T-cell (primary cell): ENCODE results near the gene BAZ2B. TPM values are rescaled to one million over a fixed set of nuclear protein-coding genes. Genes with fewer than 3 reads are reported as not detected.

Experiments used
- ATAC-seq, 4 experiments: fragments of 200-7000 bp in 3 of 4; fragments of 150-1000 bp in 1 of 4; cut with Tn5 transposase; replicated peaks in 1 of 4; 1 replicate in 3 of 4; 2 replicates in 1 of 4; pipeline ENCODE4 v1.10.0; 2021; ENCODE audit warnings: moderate library complexity in 3 of 4, mild to moderate bottlenecking in 2 of 4, moderate number of reproducible peaks in 1 of 4
- CTCF ChIA-PET, 2 donors: fragments of 300-600 bp; sonication (Branson Sonifier 250); formaldehyde crosslinking; loops; one replicate each; lab custom pipeline; 2022; ENCODE audit warnings: antibody characterized with exemption in 2 of 2; lab: Charles Lee
- POLR2A ChIA-PET, 2 donors: fragments of 300-600 bp; sonication (Branson Sonifier 250); formaldehyde crosslinking; loops; one replicate each; lab custom pipeline; 2022; ENCODE audit warnings: antibody characterized with exemption in 2 of 2; lab: Charles Lee
- DNase-seq, 35 experiments: peaks; one replicate each; pipeline versions ENCODE4 v3.0.0 to v3.0.0-alpha.2; 2013 to 2023
- H3K27ac ChIP-seq: one replicate; pipeline ENCODE4 v1.5.1; 2013; ENCODE audit warnings: low read length
- H3K27me3 ChIP-seq, 2 experiments: replicated peaks in 1 of 2; 1 replicate in 1 of 2; 2 replicates in 1 of 2; pipeline versions ENCODE4 v1.6.1 to v1.7.0; 2013; ENCODE audit warnings: low read length in 1 of 2, mixed read lengths in 1 of 2; ENCODE audit not compliant: control insufficient read depth in 2 of 2, insufficient read depth in 2 of 2; ENCODE audit errors: extremely low read depth in 1 of 2
- H3K36me3 ChIP-seq, 2 donors: 1 replicate in 1 of 2; 2 replicates in 1 of 2; pipeline versions ENCODE4 v1.6.1 to v1.7.0; 2013; ENCODE audit warnings: low read length in 1 of 2; ENCODE audit not compliant: control insufficient read depth in 2 of 2, insufficient read depth in 1 of 2; ENCODE audit errors: extremely low read depth in 1 of 2
- H3K4me1 ChIP-seq, 2 experiments: 1 replicate in 1 of 2; 2 replicates in 1 of 2; pipeline versions ENCODE4 v1.6.1 to v1.7.0; 2013; ENCODE audit warnings: low read length in 2 of 2, mixed read lengths in 1 of 2; ENCODE audit not compliant: insufficient read depth in 2 of 2, control insufficient read depth in 1 of 2; ENCODE audit errors: extremely low read depth in 1 of 2
- H3K4me3 ChIP-seq, 2 donors: 1 replicate in 1 of 2; 2 replicates in 1 of 2; pipeline versions ENCODE4 v1.5.1 to v1.7.0; 2013; ENCODE audit warnings: mild to moderate bottlenecking in 2 of 2, low read length in 1 of 2, moderate library complexity in 1 of 2; ENCODE audit not compliant: control insufficient read depth in 1 of 2; ENCODE audit errors: extremely low read depth in 1 of 2
- H3K9me3 ChIP-seq: 2 replicates; pipeline ENCODE4 v1.7.0; 2013
- H3K27ac Mint-ChIP-seq, 2 donors: one replicate each; pipeline ENCODE4 v1.8.0; 2020 to 2021; ENCODE audit warnings: mild to moderate bottlenecking in 2 of 2, mixed read lengths in 2 of 2
- H3K27me3 Mint-ChIP-seq, 2 donors: one replicate each; pipeline ENCODE4 v1.8.0; 2021 to 2022; ENCODE audit warnings: mixed read lengths in 2 of 2
- H3K36me3 Mint-ChIP-seq: one replicate; pipeline ENCODE4 v1.8.0; 2021; ENCODE audit warnings: mixed read lengths
- H3K4me1 Mint-ChIP-seq, 3 donors: one replicate each; pipeline ENCODE4 v1.8.0; 2020 to 2022; ENCODE audit warnings: mixed read lengths in 3 of 3, mild to moderate bottlenecking in 1 of 3
- H3K4me3 Mint-ChIP-seq, 3 donors: one replicate each; pipeline ENCODE4 v1.8.0; 2020 to 2022; ENCODE audit warnings: mild to moderate bottlenecking in 3 of 3, mixed read lengths in 3 of 3, moderate library complexity in 3 of 3
- H3K9me3 Mint-ChIP-seq, 3 donors: one replicate each; pipeline ENCODE4 v1.8.0; 2020 to 2022; ENCODE audit warnings: mixed read lengths in 3 of 3
- WGBS: methylation state at CpG from one replicate; pipeline ENCODE4 v1.1.5; 2013; ENCODE audit warnings: missing lambda C conversion rate; ENCODE audit not compliant: insufficient coverage; 5-methylcytosine and 5-hydroxymethylcytosine counted together
- total RNA-seq, 35 experiments: library from RNA in 6 of 35; stranded (reverse) in 6 of 35; fragments of 120-200 nt in 1 of 35; gene quantifications; one replicate each; pipeline versions ENCODE4 v1.2.1 to v1.2.4 and lab custom pipeline; 2013 to 2026

Gene BAZ2B
- total RNA-seq, 5 donors from 2014 or later (not counting 1 experiment from before 2014, with no cell fraction given): 21.2 to 38.5 (median 27.2) TPM

DNA sequence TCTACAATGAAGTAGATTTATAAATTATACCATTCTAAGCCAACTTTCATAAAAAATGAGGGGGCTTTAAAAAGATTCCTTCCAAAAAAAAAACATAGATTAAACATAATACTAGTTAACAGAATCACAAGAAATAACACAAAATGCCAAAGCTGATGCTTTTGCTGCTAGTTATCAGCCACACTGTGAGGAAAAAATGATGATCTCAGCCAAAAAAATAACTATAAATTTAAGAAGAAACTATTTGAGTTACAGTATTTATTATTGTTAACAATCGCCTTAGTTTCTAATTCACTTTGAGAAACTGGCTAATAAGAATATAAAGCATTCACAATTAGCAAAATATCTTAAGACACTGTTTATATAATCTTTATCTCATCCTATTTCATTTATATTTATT is 27.1 kb downstream of the BAZ2B start:
- H3K4me3 Mint-ChIP-seq: no peak overlapping the region
- H3K4me1 Mint-ChIP-seq: no peaks in the 10 kb centered on the region
- H3K27me3 Mint-ChIP-seq: no peaks in the 10 kb centered on the region
- no peaks in the 10 kb centered on the region for H3K27me3 ChIP-seq
- DNase-seq (no peak), ATAC-seq (no peak)
- POLR2A ChIA-PET: no interaction called here
- no CpG with 5 or more reads among the region's 1 CpG for WGBS
- CTCF ChIA-PET: no interaction called here
- no peaks in the 10 kb centered on the region for H3K9me3 ChIP-seq
- no peaks in the 10 kb centered on the region for H3K36me3 ChIP-seq
- H3K9me3 Mint-ChIP-seq: no peaks in the 10 kb centered on the region
- H3K27ac ChIP-seq: no peak overlapping the region
- no peak overlapping the region for H3K27ac Mint-ChIP-seq
- H3K4me3 ChIP-seq: no peak overlapping the region
- H3K36me3 Mint-ChIP-seq: no peaks in the 10 kb centered on the region
- no peaks in the 10 kb centered on the region for H3K4me1 ChIP-seq

DNA sequence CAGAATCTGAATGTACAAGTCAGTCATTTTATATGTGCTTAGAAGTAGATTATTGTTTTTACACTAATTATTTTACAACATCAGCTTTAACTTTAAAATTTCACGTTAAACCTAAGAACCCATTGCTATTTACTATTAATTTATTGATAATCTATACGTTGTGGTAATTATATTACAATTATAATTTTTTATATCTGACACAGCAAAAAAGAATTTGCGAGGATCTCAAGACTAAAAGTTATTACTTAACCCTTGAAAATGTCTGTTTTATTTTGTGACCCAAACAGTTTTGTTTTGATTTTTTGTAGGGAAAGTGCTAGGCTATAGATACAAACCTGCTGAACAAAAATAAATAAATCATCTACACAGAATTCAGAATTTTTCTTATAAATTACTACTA is 30.3 kb downstream of the BAZ2B start:
- H3K4me3 Mint-ChIP-seq: no peak overlapping the region
- ChIA-PET POLR2A (interaction anchor here in 1 of 2 donors (0.5 kb wide), 2 partner anchors 119 to 1722 kb away, joined by 3 read pairs; no protein-coding TSS in a partner anchor), CTCF (no interaction called here)
- H3K27ac Mint-ChIP-seq: no peak overlapping the region
- ATAC-seq (no peak), DNase-seq (no peak)
- no peaks in the 10 kb centered on the region for H3K27me3 ChIP-seq
- H3K36me3 ChIP-seq: no peaks in the 10 kb centered on the region
- no peaks in the 10 kb centered on the region for H3K9me3 ChIP-seq
- no peak overlapping the region for H3K4me3 ChIP-seq
- H3K36me3 Mint-ChIP-seq: peaks cover 2% of the 10 kb centered on the region
- WGBS: no CpG with 5 or more reads among the region's 3 CpGs
- no peaks in the 10 kb centered on the region for H3K4me1 ChIP-seq
- no peak overlapping the region for H3K27ac ChIP-seq
- no peaks in the 10 kb centered on the region for H3K27me3 Mint-ChIP-seq
- no peaks in the 10 kb centered on the region for H3K9me3 Mint-ChIP-seq
- no peaks in the 10 kb centered on the region for H3K4me1 Mint-ChIP-seq

DNA sequence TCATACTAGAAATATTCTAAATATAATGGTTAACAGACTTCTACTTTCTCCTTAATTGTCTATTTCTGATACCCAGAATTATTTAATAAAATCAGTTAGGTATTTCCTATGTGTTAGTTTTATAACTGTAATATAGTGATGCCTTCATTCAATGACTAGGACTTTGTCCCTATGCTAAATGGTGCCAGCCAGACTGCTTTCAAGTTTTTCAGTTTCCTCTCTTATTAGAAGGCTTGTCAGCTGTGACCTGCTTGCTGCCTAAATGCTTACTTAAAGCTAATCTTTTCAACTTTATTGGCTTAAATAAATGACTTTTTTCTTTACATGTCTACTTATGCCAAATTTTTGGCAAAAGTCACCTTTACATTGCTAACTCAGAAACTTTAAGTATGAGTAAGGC is 30.7 kb downstream of the BAZ2B start:
- peaks cover 2% of the 10 kb centered on the region for H3K36me3 Mint-ChIP-seq
- ATAC-seq (no peak), DNase-seq (no peak)
- no peaks in the 10 kb centered on the region for H3K9me3 Mint-ChIP-seq
- no peaks in the 10 kb centered on the region for H3K27me3 Mint-ChIP-seq
- no peak overlapping the region for H3K4me3 Mint-ChIP-seq
- no peak overlapping the region for H3K27ac Mint-ChIP-seq
- Histone ChIP-seq H3K27me3 (no peaks in the 10 kb centered on the region), H3K4me3 (no peak overlapping the region), H3K9me3 (no peaks in the 10 kb centered on the region), H3K36me3 (no peaks in the 10 kb centered on the region), H3K4me1 (no peaks in the 10 kb centered on the region), H3K27ac (no peak overlapping the region)
- no peaks in the 10 kb centered on the region for H3K4me1 Mint-ChIP-seq
- CTCF ChIA-PET: no interaction called here
- POLR2A ChIA-PET: interaction anchor here in 1 of 2 donors (0.5 kb wide), 1 partner anchor 120 kb away, joined by 3 read pairs; no protein-coding TSS in a partner anchor

DNA sequence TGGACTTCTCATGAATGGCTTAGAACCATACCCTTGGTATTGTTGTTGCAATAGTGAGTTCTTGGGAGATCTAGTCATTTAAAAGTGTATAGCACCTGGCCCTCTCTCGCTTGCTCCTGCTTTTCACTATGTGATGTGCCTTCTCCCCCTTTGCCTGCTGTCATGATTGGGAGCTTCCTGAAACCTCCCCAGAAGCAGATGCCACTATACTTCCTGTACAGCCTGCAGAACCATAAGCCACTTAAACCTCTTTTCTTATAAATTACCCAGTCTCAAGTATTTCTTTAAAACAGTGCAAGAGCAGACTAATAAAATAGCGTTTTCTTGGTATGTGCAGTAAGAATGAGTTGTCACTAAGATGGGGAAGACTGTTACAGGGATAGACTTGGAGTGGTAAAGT is 31.6 kb downstream of the BAZ2B start:
- POLR2A ChIA-PET: no interaction called here
- H3K27ac Mint-ChIP-seq: no peak overlapping the region
- H3K27me3 Mint-ChIP-seq: no peaks in the 10 kb centered on the region
- H3K4me1 ChIP-seq: no peaks in the 10 kb centered on the region
- no peaks in the 10 kb centered on the region for H3K4me1 Mint-ChIP-seq
- no peak overlapping the region for H3K27ac ChIP-seq
- H3K36me3 ChIP-seq: no peaks in the 10 kb centered on the region
- peaks cover 0 to 4% (median 0%) of the 10 kb centered on the region in 3 donors for H3K9me3 Mint-ChIP-seq
- DNase-seq (no peak), ATAC-seq (no peak)
- H3K4me3 Mint-ChIP-seq: no peak overlapping the region
- CTCF ChIA-PET: no interaction called here
- no peaks in the 10 kb centered on the region for H3K9me3 ChIP-seq
- no peak overlapping the region for H3K4me3 ChIP-seq
- H3K27me3 ChIP-seq: no peaks in the 10 kb centered on the region
- H3K36me3 Mint-ChIP-seq: peaks cover 7% of the 10 kb centered on the region
- WGBS: 0% methylated on average over 1 of the region's 2 CpGs

DNA sequence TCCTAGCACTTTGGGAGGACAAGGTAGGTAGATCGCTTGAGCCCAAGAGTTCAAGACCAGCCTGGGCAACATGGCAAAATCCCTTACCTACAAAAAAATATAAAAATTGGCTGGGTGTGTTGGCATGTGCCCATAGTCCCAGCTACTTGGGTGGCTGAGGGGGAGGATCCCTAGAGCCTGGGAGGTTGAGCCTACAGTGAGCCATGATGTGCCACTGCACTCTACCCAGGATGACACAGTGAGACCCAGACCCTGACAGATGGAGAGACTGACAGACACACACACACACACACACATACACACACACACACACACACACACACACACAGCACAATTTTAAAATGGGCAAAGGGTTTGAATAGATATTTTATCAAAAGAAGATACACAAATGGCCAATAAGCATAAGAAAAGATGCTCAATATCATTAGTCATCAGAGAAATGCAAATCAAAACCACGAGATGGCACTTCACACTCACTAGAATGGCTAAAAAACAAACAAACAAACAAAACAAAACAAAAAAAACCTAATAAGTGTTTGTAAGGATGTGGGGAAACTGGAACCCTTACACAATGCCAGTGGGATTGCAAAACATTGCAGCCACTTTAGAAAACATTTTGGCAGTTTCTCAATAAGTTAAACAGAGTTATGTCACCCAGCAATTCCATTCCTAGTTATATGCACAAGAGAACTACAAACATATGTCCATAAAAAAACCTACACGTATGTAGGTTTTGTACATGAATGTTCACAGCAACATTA is 42.3 kb downstream of the BAZ2B start:
- Histone ChIP-seq H3K4me1 (no peaks in the 10 kb centered on the region), H3K36me3 (no peaks in the 10 kb centered on the region), H3K27me3 (no peaks in the 10 kb centered on the region), H3K9me3 (no peaks in the 10 kb centered on the region), H3K4me3 (no peak overlapping the region), H3K27ac (no peak overlapping the region)
- ATAC-seq (no peak), DNase-seq (no peak)
- ChIA-PET POLR2A (no interaction called here), CTCF (no interaction called here)
- Mint-ChIP-seq H3K9me3 (peaks cover 3 to 10% (median 6%) of the 10 kb centered on the region in 3 donors), H3K4me3 (no peak overlapping the region), H3K4me1 (no peaks in the 10 kb centered on the region), H3K36me3 (peaks cover 12% of the 10 kb centered on the region), H3K27me3 (no peaks in the 10 kb centered on the region), H3K27ac (no peak overlapping the region)
- no CpG with 5 or more reads among the region's 3 CpGs for WGBS

DNA sequence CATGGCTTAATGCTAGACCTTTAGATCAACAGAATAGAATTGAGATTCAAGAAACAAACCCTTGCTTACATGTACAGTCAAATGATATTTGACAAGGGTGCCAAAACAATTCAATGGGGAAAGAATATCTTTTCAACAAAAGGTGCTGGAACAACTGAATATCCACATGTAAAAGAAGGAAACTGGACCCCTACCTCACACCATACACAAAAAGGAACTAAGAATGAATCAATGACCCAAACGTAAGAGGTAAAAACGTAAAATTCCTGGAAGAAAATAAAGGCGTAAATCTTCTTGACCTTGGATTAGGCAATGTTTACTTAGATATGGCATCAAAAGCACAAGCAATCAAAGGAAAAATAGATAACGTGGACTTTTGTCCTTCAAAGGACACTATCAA is 43.1 kb downstream of the BAZ2B start:
- Mint-ChIP-seq H3K27me3 (no peaks in the 10 kb centered on the region), H3K36me3 (peaks cover 8% of the 10 kb centered on the region), H3K27ac (no peak overlapping the region), H3K9me3 (peaks cover 0 to 10% (median 3%) of the 10 kb centered on the region in 3 donors), H3K4me3 (no peak overlapping the region), H3K4me1 (no peaks in the 10 kb centered on the region)
- DNase-seq (no peak), ATAC-seq (no peak)
- CTCF ChIA-PET: no interaction called here
- no peaks in the 10 kb centered on the region for H3K27me3 ChIP-seq
- H3K4me3 ChIP-seq: no peak overlapping the region
- POLR2A ChIA-PET: no interaction called here
- WGBS: no CpG with 5 or more reads among the region's 4 CpGs
- no peak overlapping the region for H3K27ac ChIP-seq
- H3K36me3 ChIP-seq: no peaks in the 10 kb centered on the region
- H3K4me1 ChIP-seq: no peaks in the 10 kb centered on the region
- H3K9me3 ChIP-seq: no peaks in the 10 kb centered on the region
